ENCODE results near the gene TRIM68.

TRIM68 gene

GRCh38 chr11:4607781-4608666, at the start of gene TRIM68:
TSS of gene TRIM68 (minus strand) at chr11:4608231. CDS start at chr11:4605504, 2,727 bp downstream.
- peak; percentile 90 for DNase-seq (ENCODE audit: low read depth)

GRCh38 chr11:4654635-4655369, 46.8 kb upstream of the TRIM68 start:
- no peak for DNase-seq (ENCODE audit: low read depth)

- DNase-seq (ENCODE audit: low read depth): no peak
Measured at GRCh38 chr11:4647766-4648165, 39.7 kb upstream of the TRIM68 start.

GRCh38 chr11:4645974-4646373, 37.9 kb upstream of the TRIM68 start:
- DNase-seq (ENCODE audit: low read depth): no peak

GRCh38 chr11:4644233-4644632, 36.2 kb upstream of the TRIM68 start:
- no peak for DNase-seq (ENCODE audit: low read depth)

- DNase-seq (ENCODE audit: low read depth): no peak
Measured at GRCh38 chr11:4643682-4644081, 35.7 kb upstream of the TRIM68 start, which contains the start of gene OR51E1. TSS of gene OR51E1 (plus strand) at chr11:4643982. CDS start at chr11:4652527, 8,545 bp downstream.

GRCh38 chr11:4643076-4643475, 35.0 kb upstream of the TRIM68 start:
- no peak for DNase-seq (ENCODE audit: low read depth)

GRCh38 chr11:4642043-4642442, 34.0 kb upstream of the TRIM68 start:
- DNase-seq (ENCODE audit: low read depth): no peak

- no peak for DNase-seq (ENCODE audit: low read depth)
Measured at GRCh38 chr11:4641501-4641900, 33.5 kb upstream of the TRIM68 start.

- no peak for DNase-seq (ENCODE audit: low read depth)
Measured at GRCh38 chr11:4639931-4640330, 31.9 kb upstream of the TRIM68 start.

GRCh38 chr11:4637662-4638047, 29.6 kb upstream of the TRIM68 start:
- DNase-seq (ENCODE audit: low read depth): no peak

GRCh38 chr11:4636962-4637661, 29.1 kb upstream of the TRIM68 start, which contains the start of gene OR51D1:
TSS of gene OR51D1 (plus strand) at chr11:4637477. CDS start at chr11:4639791, 2,314 bp downstream.
- peak; percentile 46 for DNase-seq (ENCODE audit: low read depth)

GRCh38 chr11:4636136-4636535, 28.1 kb upstream of the TRIM68 start:
- DNase-seq (ENCODE audit: low read depth): no peak

- no peak for DNase-seq (ENCODE audit: low read depth)
Measured at GRCh38 chr11:4626207-4627099, 18.4 kb upstream of the TRIM68 start.

GRCh38 chr11:4619514-4619913, 11.5 kb upstream of the TRIM68 start:
- no peak for DNase-seq (ENCODE audit: low read depth)

GRCh38 chr11:4615856-4616444, 7.9 kb upstream of the TRIM68 start:
- no peak for DNase-seq (ENCODE audit: low read depth)

GRCh38 chr11:4611986-4612385, 4.0 kb upstream of the TRIM68 start:
- no peak for DNase-seq (ENCODE audit: low read depth)

- no peak for DNase-seq (ENCODE audit: low read depth)
Measured at GRCh38 chr11:4610258-4610935, 2.4 kb upstream of the TRIM68 start.

GRCh38 chr11:4607096-4607495, 935 bp downstream of the TRIM68 start:
- no peak for DNase-seq (ENCODE audit: low read depth)

Data from stimulated activated CD4-positive, alpha-beta T cell treated with anti-CD3 and anti-CD28 coated beads, Interleukin-2, amount 100 ng/mL, for 4 hours (primary cell).